Measurements from ENCODE around the gene RPL26.
"Not testable (repeated sequence)": the region's sequence is repeated elsewhere in the genome, so short reads cannot be mapped to it uniquely, and the experiment has no call there.

The RPL26 gene

DNA sequence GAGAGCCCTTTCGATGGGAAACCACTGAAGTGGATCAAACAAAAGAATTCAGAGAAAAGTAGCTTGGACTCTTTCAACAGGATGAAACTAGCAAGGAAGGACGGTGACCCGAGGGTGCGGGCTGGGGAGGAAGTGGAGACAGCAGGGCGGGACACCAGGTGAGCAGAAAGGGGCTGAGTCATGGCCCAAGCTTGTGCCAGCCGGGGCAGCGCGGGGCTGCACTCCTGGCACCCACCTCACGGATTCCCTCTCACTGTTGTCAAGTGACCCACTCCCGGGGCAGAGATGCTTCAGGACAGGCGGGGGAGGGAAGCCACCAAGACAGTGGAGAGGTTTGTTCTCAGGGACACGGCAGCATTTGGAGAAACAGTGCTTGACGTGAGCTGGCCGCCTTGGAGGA, 25.4 kb upstream of the RPL26 start:
- no peak overlapping the region for H3K4me3 ChIP-seq (ENCODE audit: low read length)
- TF ChIP-seq ZNF274 (IDR thresholded peaks at IDR 0.05; ENCODE audit: low read depth, low read length) = no peak

DNA sequence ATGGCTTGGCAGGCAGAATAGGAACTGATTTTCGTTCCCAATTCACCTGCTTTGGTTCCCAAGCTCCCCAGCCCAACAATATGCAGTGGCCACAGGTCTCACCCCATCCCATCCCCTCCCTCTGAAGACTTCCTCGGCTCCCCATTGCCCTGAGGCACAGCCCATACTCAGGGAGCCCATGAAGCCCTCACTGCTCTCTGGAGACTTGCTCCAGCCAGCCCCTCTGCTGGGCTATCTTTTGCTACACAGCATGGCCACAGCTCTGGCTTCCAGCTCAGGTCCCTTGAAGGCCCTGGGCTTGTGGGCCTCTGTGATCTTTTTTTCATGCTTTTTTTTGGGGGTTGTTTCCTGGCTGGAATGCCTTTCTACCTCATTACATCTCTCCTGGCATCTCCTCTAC, 23.2 kb upstream of the RPL26 start:
- H3K4me3 ChIP-seq (ENCODE audit: low read length) = no peak overlapping the region
- TF ChIP-seq ZNF274 (IDR thresholded peaks at IDR 0.05; ENCODE audit: low read depth, low read length) = no peak

DNA sequence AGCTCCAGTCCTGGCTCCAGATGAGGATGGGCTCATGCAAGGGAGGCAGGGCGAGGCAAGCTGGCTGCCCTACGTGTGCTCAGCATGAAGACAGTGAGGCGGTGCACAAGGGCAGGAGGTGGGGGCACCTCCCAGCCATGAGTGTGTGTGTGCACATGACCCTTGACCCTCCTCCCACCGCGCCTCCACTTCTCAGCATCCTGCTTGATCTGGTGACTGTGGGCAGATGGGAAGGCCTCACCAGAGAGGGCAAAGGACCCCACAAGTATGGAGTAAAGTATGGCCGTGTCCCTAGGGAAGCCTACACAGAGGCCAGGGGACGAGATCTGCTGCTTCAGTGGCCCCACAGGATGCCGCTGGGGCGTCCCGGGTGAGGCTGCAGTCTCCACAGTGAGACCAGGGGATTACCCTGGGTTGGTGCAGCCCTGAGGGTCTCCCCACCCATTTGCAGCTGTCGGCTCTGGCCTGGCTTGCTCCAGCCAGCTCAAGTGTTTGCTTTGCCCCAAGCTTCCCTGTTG, 22.6 kb upstream of the RPL26 start:
- H3K4me3 ChIP-seq (ENCODE audit: low read length) = no peak overlapping the region
- TF ChIP-seq ZNF274 (IDR thresholded peaks at IDR 0.05; ENCODE audit: low read depth, low read length) = no peak

DNA sequence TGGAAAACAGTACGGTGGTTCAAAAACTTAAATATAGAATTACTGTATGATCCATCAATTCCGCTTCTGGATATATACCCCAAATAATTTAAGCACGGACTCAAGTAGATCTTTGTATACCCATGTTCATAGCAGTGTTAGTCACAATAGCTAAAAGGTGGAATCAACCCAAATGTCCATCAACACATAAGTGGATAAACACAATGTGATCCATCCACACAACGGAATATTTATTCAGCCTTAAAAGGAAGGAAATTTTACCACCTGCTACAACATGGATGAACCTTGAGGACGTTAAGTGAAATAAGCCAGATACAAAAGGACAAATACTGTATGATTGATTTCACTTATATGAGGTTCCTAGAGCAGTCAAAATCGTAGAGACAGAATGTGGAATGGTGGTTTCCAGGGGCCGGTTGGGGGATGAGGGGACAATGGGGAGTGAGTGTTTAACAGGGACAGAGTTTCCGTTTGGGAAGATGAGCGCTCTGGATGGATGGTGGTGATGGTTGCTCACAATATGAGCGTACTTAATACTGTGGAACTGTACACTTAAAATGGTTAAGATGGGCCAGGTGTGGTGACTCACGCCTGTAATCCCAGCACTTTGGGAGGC, 20.0 kb upstream of the RPL26 start:
- H3K4me3 ChIP-seq (ENCODE audit: low read length) = no peak overlapping the region
- no peak for TF ChIP-seq ZNF274 (IDR thresholded peaks at IDR 0.05; ENCODE audit: low read depth, low read length)

DNA sequence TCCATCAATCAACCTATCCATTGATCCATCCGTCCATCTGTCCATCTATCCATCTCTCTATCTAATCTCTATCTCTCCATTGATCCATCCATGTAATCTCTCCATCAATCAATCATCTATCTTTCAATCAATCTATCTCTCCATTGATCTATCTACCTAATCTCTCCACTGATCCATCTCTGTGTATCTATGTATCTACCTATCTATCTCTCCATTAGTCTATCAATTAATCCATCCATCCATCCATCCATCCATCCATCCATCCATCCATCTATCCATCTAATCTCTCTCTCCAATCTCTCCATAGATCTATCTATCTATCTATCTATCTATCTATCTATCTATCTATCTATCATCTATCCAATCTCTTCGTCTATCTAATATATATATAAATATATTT, 18.1 kb upstream of the RPL26 start:
- TF ChIP-seq ZNF274 (IDR thresholded peaks at IDR 0.05; ENCODE audit: low read depth, low read length) = no peak
- no peak overlapping the region for H3K4me3 ChIP-seq (ENCODE audit: low read length)

DNA sequence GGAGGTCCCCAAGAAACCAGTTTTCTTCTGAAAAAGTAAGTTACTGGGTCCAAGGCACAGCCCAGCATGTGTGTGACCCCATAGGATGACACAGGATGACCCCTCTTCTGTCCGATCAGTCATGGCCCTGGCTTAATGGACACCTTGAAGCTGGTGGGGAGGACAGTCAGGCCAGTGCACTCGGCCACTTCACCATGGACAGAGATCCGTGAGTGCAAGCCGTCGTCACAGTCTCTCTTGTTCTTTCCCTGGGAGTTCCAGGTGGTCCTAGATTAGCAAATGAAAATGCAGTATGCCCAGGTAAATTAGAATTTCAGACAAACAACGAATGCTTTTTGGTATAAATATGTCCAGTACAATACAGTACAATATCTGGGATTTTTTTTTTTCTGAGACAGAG, 16.0 kb upstream of the RPL26 start:
- TF ChIP-seq ZNF274 (IDR thresholded peaks at IDR 0.05; ENCODE audit: low read depth, low read length) = no peak
- H3K4me3 ChIP-seq (ENCODE audit: low read length) = no peak overlapping the region

DNA sequence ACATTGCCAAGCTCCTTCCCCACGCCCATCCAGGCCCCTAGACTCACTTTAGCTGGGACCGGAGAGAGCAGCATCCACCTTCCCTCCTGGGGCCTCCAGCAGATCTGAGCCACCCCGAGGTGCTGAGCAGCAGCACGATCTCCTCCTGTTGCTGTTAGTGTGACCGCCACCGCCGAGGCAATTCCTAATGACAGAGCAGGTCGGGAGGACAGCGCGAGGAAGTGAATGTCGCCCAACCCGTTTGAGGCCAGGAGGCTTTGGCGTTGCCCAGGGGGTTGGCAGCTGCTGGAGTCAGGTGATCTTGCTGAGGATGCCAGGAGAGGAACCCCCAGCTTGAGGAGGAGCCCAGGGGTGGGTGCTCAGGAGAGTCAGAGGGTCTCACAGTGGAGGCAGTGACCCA, 14.6 kb upstream of the RPL26 start, which contains the start of gene RNF222:
RNF222 (minus strand) TSS at position 192 of the 400 bp plus-strand sequence. CDS start 4,366 bp downstream, outside the sequence.
- TF ChIP-seq ZNF274 (IDR thresholded peaks at IDR 0.05; ENCODE audit: low read depth, low read length) = no peak
- H3K4me3 ChIP-seq (ENCODE audit: low read length) = no peak within 1 kb of the TSS

DNA sequence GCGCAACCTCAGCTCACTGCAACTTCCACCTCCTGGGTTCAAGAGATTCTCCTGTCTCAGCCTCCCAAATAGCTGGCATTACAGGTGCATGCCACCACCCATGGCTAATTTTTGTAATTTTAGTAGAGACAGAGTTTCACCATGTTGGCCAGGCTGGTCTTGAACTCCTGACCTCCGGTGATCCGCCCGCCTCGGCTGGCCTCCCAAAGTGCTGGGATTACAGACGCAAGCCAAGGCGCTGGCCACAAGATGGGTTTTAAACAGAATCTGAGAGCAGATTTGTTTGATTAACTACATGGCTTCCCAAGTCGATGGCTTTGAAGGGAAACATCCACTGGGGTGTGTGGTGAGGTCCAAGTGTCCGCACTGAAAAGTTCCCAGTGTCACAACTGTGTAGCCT, 11.5 kb upstream of the RPL26 start:
- not testable (repeated sequence) for H3K4me3 ChIP-seq (ENCODE audit: low read length)

DNA sequence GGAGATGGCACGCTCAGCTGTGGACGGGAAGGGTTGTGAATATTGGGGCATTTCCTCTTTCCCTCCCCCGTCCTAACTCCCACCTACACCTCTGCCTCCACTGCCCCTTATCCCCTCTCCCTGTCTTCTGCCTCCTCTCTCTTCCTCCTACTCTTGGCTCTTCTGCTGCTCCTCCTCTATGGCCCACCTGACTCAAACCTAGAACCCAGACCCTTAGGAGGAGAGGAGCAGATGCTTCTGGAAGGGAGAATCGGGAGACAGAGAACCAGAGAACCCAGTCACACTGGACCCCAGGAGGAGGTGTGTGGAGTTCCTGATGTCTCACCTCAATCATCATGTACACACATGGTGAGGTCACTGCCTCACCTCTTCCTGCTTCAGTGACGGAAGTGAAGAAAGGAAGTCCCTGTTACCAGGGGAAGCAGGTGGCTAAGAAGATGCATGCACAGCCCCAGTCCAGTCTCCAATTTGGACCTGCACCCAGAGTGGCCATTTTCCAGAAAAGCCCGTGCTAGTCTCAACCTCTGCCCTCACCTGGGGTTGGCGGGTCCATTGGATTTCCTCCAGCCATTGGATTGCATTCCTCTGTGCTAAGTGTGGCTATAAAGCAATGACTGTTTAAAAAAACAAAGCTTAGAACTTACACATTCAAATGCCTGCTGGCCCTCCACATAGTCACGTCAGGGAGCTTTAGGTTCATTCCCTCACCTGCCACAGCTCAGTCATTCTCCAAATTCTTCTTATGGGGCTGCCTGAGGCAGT, 10.7 kb upstream of the RPL26 start:
- no peak overlapping the region for H3K4me3 ChIP-seq (ENCODE audit: low read length)
- TF ChIP-seq ZNF274 (IDR thresholded peaks at IDR 0.05; ENCODE audit: low read depth, low read length) = no peak

DNA sequence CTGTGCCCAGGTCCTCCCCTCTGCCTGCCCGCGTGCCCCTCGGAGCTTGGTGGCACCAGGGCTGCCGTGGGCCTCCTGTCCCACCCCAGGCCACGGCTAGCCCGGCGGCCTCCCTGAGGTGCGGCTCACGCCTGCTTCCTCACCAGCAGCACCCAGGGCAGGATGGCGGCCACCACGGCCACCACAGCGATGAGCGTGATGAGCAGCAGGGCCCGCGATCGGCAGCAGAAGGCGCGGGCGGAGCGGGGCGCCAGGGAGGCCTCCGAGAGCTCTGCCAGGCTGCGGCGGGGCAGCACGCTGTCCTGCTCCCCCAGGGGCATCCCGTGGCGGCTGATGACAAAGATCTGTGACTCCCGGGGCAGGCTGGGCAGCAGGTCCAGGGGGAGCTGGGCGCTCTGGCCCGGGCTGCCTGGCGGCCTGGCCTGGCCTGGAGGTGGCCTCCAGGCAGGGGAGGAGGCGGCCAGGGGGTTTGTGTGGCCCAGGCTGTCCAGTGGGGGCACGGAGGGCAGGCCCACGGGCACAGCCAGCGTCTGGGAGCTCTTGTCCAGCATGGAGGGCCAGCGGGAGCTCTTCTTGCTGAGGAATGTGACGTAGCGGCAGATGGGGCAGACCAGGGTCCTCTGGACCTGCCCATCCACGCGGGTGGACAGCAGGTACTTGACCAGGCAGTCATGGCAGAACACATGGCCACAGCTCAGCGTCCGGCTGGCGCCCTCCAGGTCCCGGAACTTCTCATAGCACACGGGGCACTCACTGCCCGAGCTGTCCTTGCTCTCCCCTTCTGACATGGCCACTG, 9.9 kb upstream of the RPL26 start:
- no peak for TF ChIP-seq ZNF274 (IDR thresholded peaks at IDR 0.05; ENCODE audit: low read depth, low read length)
- H3K4me3 ChIP-seq (ENCODE audit: low read length) = no peak overlapping the region

DNA sequence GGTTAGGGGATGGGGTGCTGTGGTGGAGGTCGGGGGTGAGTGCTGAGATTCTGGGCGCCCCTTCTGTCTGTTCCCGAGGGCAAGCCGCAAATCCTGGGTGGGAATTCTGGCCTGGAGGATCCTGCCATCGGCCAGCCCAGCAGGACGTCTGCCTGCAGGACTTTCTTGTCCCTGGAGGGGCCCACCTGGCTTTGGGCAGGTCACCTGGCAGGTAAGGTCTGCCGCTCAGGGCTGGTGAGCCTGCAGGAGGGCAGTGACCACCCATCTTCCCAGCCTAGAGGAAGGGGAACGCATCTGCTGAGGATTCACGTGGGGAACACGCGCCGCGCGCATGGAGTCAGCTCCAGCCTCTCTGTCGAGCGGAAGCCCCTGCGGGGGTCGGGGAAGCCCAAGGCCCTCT, 9.3 kb upstream of the RPL26 start:
- no peak for TF ChIP-seq ZNF274 (IDR thresholded peaks at IDR 0.05; ENCODE audit: low read depth, low read length)
- H3K4me3 ChIP-seq (ENCODE audit: low read length) = no peak overlapping the region

DNA sequence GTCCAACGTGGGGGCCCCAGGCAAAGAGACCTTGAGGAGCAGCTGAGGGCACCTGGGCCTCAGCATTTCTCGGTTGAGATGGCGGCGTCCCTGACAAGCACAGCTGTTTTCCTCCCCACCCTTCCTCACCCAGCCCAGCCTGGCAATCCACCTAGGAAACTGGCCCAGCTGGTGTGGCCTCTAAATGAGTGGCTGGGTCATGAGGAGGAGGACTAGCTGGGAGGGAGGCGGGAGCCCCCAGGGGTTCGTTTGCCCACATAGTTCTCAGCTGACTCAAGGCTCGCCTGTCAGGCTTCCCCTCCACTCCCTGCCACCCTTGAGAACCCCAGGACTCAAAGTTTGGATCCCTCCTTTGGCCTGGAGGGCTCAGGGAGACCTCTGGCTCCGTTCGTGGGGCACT, 8.7 kb upstream of the RPL26 start:
- no peak overlapping the region for H3K4me3 ChIP-seq (ENCODE audit: low read length)
- TF ChIP-seq ZNF274 (IDR thresholded peaks at IDR 0.05; ENCODE audit: low read depth, low read length) = no peak

DNA sequence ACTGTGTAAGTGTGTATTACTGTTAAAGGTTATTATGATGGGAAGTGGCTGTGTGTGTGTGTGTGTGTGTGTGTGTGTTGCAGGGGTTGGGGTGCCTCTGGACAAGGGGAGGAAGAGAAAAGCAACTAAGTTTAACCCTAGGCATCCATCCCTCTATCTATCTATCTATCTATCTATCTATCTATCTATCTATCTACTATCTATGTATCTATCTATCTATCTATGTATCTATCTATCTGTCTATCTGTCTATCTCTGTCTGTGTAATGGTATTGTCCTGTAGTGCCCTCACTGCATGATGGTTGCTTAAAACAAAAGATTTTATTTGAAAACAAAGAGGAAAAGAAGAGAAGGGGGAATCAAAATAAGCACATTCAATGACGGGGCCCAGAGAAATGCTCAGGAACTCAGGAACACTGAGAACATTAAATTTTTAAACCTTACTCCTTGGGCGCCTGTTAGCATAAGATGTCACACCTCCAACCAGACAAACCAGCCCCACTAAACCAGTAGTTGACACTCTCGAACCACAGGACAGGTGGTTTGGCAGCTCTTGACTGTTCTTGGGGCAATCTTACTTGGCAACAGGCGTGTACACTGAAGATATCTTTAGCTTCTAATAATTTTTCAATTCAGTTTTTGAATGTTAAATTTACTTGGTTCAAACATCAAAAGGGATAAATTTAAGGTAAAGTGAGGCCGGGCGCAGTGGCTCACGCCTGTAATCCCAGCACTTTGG, 5.1 kb upstream of the RPL26 start:
- no peak for TF ChIP-seq ZNF274 (IDR thresholded peaks at IDR 0.05; ENCODE audit: low read depth, low read length)
- no peak overlapping the region for H3K4me3 ChIP-seq (ENCODE audit: low read length)

DNA sequence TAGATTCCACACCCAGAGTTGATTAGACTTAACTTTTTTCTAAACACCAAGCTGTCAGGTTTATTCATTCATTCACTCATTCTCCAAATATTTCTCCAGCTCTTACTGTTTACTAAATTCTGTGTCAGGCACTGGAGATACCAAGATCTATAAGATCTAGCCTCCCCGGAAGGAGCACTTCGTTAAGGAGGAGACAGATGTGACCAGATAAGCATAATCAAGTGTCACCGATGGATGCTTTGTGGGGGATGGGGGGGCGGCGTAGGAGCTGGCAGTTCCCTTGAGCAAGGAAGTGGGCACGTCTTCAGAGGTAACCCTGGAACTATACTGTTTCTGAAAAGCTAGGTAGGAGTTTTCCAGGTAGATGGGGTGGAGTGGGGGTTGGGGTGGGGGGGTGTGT, 3.8 kb upstream of the RPL26 start:
- TF ChIP-seq ZNF274 (IDR thresholded peaks at IDR 0.05; ENCODE audit: low read depth, low read length) = no peak
- no peak overlapping the region for H3K4me3 ChIP-seq (ENCODE audit: low read length)

Measured in GM08714 (cell line).